Measurements from ENCODE around the gene FMN2.
"Not testable (repeated sequence)": the region's sequence is repeated elsewhere in the genome, so short reads cannot be mapped to it uniquely, and the experiment has no call there.

The FMN2 gene

DNA sequence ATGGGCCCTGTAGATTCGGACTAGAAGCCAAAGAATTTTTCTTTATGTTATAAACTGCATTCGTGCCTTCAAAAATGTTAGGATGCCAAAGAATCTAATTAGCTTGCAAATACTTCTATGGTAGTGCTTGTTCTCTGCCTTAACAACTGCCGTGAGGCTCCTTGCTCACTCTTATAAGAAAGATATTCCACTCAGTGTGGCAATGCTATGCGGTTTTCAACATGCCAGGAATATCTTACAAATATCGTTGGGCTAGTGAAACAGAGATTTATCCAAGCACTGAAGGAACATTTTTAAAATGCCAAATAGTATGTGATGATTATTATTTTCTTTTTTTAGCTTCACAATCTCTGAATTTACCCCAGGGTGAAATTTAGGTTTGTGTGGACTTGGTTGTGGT lies 322.0 kb downstream of the FMN2 start:
- Histone ChIP-seq H3K79me2 (ENCODE audit: low read length) (no peaks in the 10 kb centered on the region), H2AFZ (ENCODE audit: low read depth, low read length) (no peak overlapping the region), H3K36me3 (replicated peaks; ENCODE audit: low read depth, low read length) (no peaks in the 10 kb centered on the region), H4K20me1 (ENCODE audit: insufficient read depth, low read length) (no peaks in the 10 kb centered on the region), H3K4me2 (ENCODE audit: low read length) (no peak overlapping the region), H3K27ac (ENCODE audit: low read length) (no peak overlapping the region), H3K27me3 (ENCODE audit: low read depth, low read length) (no peaks in the 10 kb centered on the region), H3K9me3 (ENCODE audit: insufficient read depth, low read length) (no peaks in the 10 kb centered on the region), H3K4me3 (ENCODE audit: low read length) (no peak overlapping the region), H3K4me1 (ENCODE audit: low read length) (0 out of 2 replicates have a peak, but pooled peaks cover 3% of the 10 kb centered on the region), H3K9ac (ENCODE audit: low read length) (no peak overlapping the region)
- no peak for TF ChIP-seq EZH2phosphoT487 (IDR thresholded peaks at IDR 0.05; ENCODE audit: low read depth)
- TF ChIP-seq, protein P1, sequence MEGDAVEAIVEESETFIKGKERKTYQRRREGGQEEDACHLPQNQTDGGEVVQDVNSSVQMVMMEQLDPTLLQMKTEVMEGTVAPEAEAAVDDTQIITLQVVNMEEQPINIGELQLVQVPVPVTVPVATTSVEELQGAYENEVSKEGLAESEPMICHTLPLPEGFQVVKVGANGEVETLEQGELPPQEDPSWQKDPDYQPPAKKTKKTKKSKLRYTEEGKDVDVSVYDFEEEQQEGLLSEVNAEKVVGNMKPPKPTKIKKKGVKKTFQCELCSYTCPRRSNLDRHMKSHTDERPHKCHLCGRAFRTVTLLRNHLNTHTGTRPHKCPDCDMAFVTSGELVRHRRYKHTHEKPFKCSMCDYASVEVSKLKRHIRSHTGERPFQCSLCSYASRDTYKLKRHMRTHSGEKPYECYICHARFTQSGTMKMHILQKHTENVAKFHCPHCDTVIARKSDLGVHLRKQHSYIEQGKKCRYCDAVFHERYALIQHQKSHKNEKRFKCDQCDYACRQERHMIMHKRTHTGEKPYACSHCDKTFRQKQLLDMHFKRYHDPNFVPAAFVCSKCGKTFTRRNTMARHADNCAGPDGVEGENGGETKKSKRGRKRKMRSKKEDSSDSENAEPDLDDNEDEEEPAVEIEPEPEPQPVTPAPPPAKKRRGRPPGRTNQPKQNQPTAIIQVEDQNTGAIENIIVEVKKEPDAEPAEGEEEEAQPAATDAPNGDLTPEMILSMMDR (IDR thresholded peaks at IDR 0.05; ENCODE audit: low read depth, low read length) = no peak

DNA sequence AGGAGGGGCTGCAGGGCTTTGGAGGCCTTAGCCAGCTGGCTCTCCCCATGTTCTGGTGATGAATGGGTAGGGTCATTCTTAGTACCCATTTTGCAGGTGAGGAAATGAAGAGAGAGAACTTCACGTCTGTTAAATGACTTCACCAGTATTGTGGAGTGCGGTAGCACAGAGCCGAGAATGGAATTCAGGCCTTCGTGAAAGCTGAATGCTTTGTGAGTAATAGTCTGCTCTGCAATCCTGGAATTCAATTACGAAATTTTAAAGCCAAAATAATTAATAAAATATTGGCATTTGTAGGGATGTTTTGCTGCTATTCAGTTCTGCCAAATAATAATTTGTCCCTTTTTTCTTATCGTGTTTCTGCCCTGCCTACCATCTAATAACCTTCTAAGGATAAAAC lies 322.6 kb downstream of the FMN2 start:
- H3K4me3 ChIP-seq (ENCODE audit: low read length) = no peak overlapping the region
- H4K20me1 ChIP-seq (ENCODE audit: insufficient read depth, low read length) = no peaks in the 10 kb centered on the region
- H3K9me3 ChIP-seq (ENCODE audit: insufficient read depth, low read length) = no peaks in the 10 kb centered on the region
- H3K4me1 ChIP-seq (ENCODE audit: low read length) = 0 out of 2 replicates have a peak, but pooled peaks cover 3% of the 10 kb centered on the region
- no peak overlapping the region for H3K4me2 ChIP-seq (ENCODE audit: low read length)
- no peaks in the 10 kb centered on the region for H3K79me2 ChIP-seq (ENCODE audit: low read length)
- H3K36me3 ChIP-seq (replicated peaks; ENCODE audit: low read depth, low read length) = no peaks in the 10 kb centered on the region
- H2AFZ ChIP-seq (ENCODE audit: low read depth, low read length) = no peak overlapping the region
- H3K27ac ChIP-seq (ENCODE audit: low read length) = no peak overlapping the region
- no peak overlapping the region for H3K9ac ChIP-seq (ENCODE audit: low read length)
- TF ChIP-seq, protein P1 (IDR thresholded peaks at IDR 0.05; ENCODE audit: low read depth, low read length) = no peak
- no peak for TF ChIP-seq EZH2phosphoT487 (IDR thresholded peaks at IDR 0.05; ENCODE audit: low read depth)
- no peaks in the 10 kb centered on the region for H3K27me3 ChIP-seq (ENCODE audit: low read depth, low read length)

DNA sequence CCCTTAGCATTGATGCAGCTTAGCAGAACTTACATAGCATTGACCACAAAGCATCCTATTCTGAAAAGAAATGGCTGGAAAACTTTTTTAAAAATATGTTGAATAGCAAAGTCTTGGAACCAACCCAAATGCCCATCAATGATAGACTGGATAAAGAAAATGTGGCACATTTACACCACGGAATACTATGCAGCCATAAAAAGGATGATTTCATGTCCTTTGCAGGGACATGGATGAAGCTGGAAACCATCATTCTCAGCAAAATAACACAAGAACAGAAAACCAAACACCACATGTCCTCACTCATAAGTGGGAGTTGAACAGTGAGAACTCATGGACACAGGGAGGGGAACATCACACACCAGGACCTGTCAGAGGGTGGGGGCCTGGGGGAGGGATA lies 323.3 kb downstream of the FMN2 start:
- H2AFZ ChIP-seq (ENCODE audit: low read depth, low read length); H3K9ac ChIP-seq (ENCODE audit: low read length); H3K27ac ChIP-seq (ENCODE audit: low read length); H3K9me3 ChIP-seq (ENCODE audit: insufficient read depth, low read length); H3K27me3 ChIP-seq (ENCODE audit: low read depth, low read length); H3K4me2 ChIP-seq (ENCODE audit: low read length); H3K79me2 ChIP-seq (ENCODE audit: low read length); H3K4me1 ChIP-seq (ENCODE audit: low read length); H4K20me1 ChIP-seq (ENCODE audit: insufficient read depth, low read length); H3K4me3 ChIP-seq (ENCODE audit: low read length); H3K36me3 ChIP-seq (replicated peaks; ENCODE audit: low read depth, low read length): not testable (repeated sequence)

DNA sequence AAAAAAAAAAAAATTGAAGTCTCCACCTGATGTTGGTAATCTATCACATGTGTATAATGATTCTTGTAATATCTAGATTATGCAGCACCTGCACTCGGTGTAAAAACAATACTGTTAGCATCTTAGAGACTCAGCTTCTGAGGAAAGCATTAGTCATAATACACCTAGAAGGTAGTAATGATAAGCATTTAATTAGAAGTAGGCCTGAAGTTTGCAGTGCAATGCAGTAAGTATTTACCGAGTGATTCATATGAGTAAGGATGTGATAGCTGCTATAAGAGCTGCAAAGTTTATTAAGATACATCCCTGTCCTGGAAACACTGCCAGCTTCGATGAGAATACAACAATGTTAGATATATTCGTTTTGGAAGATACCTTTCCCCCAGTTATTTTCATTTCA lies 323.8 kb downstream of the FMN2 start:
- TF ChIP-seq EZH2phosphoT487 (IDR thresholded peaks at IDR 0.05; ENCODE audit: low read depth) = no peak
- TF ChIP-seq, protein P1 (IDR thresholded peaks at IDR 0.05; ENCODE audit: low read depth, low read length) = no peak
- H4K20me1 ChIP-seq (ENCODE audit: insufficient read depth, low read length) = no peaks in the 10 kb centered on the region
- no peaks in the 10 kb centered on the region for H3K9me3 ChIP-seq (ENCODE audit: insufficient read depth, low read length)
- H3K27ac ChIP-seq (ENCODE audit: low read length) = no peak overlapping the region
- H3K79me2 ChIP-seq (ENCODE audit: low read length) = no peaks in the 10 kb centered on the region
- H2AFZ ChIP-seq (ENCODE audit: low read depth, low read length) = no peak overlapping the region
- 0 out of 2 replicates have a peak, but pooled peaks cover 3% of the 10 kb centered on the region for H3K4me1 ChIP-seq (ENCODE audit: low read length)
- H3K4me2 ChIP-seq (ENCODE audit: low read length) = no peak overlapping the region
- no peaks in the 10 kb centered on the region for H3K36me3 ChIP-seq (replicated peaks; ENCODE audit: low read depth, low read length)
- no peak overlapping the region for H3K9ac ChIP-seq (ENCODE audit: low read length)
- no peaks in the 10 kb centered on the region for H3K27me3 ChIP-seq (ENCODE audit: low read depth, low read length)
- H3K4me3 ChIP-seq (ENCODE audit: low read length) = no peak overlapping the region

- no peak overlapping the region for H3K4me2 ChIP-seq (ENCODE audit: low read length)
- 0 out of 2 replicates have a peak, but pooled peaks cover 3% of the 10 kb centered on the region for H3K4me1 ChIP-seq (ENCODE audit: low read length)
- no peaks in the 10 kb centered on the region for H3K79me2 ChIP-seq (ENCODE audit: low read length)
- no peak overlapping the region for H2AFZ ChIP-seq (ENCODE audit: low read depth, low read length)
- no peaks in the 10 kb centered on the region for H3K9me3 ChIP-seq (ENCODE audit: insufficient read depth, low read length)
- TF ChIP-seq, protein P1 (IDR thresholded peaks at IDR 0.05; ENCODE audit: low read depth, low read length) = no peak
- TF ChIP-seq EZH2phosphoT487 (IDR thresholded peaks at IDR 0.05; ENCODE audit: low read depth) = no peak
- no peaks in the 10 kb centered on the region for H3K27me3 ChIP-seq (ENCODE audit: low read depth, low read length)
- no peak overlapping the region for H3K4me3 ChIP-seq (ENCODE audit: low read length)
- H3K36me3 ChIP-seq (replicated peaks; ENCODE audit: low read depth, low read length) = no peaks in the 10 kb centered on the region
- H3K9ac ChIP-seq (ENCODE audit: low read length) = no peak overlapping the region
- H4K20me1 ChIP-seq (ENCODE audit: insufficient read depth, low read length) = no peaks in the 10 kb centered on the region
- H3K27ac ChIP-seq (ENCODE audit: low read length) = no peak overlapping the region
Observed at GRCh38 chr1:240417317-240417716, 325.6 kb downstream of the FMN2 start.
